ENCODE measurements around the gene STK24. TPM values are rescaled to one million over a fixed set of nuclear protein-coding genes. Genes with fewer than 3 reads are reported as not detected.

Gene STK24
- total and polyA plus RNA-seq, 10 of the 15 experiments (the other 5 are each of a cell fraction or from before 2014, with no cell fraction given): 7.5 to 115 (median 52.9) TPM

DNA sequence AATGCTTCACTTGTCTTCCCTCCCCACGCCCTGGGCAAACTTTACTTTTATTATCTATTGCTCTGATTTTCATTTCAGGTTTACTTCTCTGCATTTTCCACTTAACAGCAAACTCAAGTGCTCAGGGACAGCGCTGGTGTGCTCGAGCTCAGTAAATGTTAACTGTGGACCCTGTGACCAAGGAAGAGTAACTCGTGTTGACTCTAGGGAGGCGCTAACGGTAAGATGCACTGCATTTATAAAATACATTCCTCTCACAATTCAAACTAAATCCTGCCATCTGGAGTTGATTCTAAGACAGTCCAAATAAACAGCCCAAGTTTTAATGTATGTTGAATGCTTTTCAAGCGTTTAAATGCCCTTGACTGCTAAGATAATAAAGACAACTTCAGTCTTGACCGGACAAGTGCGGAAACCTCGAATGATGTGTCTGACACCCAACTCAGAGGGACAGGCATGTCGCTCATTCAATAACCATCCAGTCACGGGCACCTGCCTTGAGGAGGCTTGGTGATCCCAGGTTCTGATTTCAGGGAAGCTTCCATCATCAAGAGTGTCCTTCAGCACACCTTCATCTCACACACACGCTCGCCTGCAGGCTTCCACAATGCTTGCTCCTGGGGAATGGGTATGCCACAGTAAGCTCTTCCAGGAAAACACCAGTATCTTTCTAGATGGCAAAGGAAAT is 93.2 kb downstream of the STK24 start:
- Histone ChIP-seq H3K36me3 (ENCODE audit: control insufficient read depth in 2 of 2, insufficient read depth in 2 of 2, low read length in 1 of 2) (peaks cover 0 to 2% of the 10 kb centered on the region in 2 experiments; a peak in 2 of 4 replicates), H2AFZ (ENCODE audit: control insufficient read depth, low read depth, low read length) (no peak overlapping the region), H3K9ac (ENCODE audit: control insufficient read depth, insufficient read depth, low read length) (no peak overlapping the region), H3K79me2 (ENCODE audit: control insufficient read depth, insufficient read depth, low read length) (peaks cover 69% of the 10 kb centered on the region), H3K4me3 (no peak overlapping the region), H4K20me1 (ENCODE audit: control insufficient read depth, insufficient read depth) (no peaks in the 10 kb centered on the region; the same call in 1 of the 2 replicates), H3K4me2 (ENCODE audit: control insufficient read depth, insufficient read depth) (no peak overlapping the region), H3K27ac (ENCODE audit: control insufficient read depth, insufficient read depth) (peak overlapping the region; percentile 79; the same call in 1 of the 2 replicates), H3K27me3 (replicated peaks in 1 of 2; ENCODE audit: control insufficient read depth in 2 of 2, insufficient read depth in 2 of 2, low read length in 1 of 2) (no peaks in the 10 kb centered on the region), H3K4me1 (ENCODE audit: control insufficient read depth, insufficient read depth, low read length) (peaks cover 75% of the 10 kb centered on the region), H3K9me3 (replicated peaks; ENCODE audit: control insufficient read depth, insufficient read depth, low read length) (no peaks in the 10 kb centered on the region)
- intact Hi-C loops (cut with micrococcal nuclease; ENCODE audit: unreplicated experiment): no loop called here
- ChIA-PET CTCF (interaction anchor here (1.3 to 4.8 kb wide), 10 partner anchors 21 to 190 kb away, joined by 3 to 56 read pairs (median 7); no protein-coding TSS in a partner anchor), SMC1A (ENCODE audit: uncharacterized antibody, unreplicated experiment) (interaction anchor here (1.0 to 7.2 kb wide), 17 partner anchors 11 to 170 kb away, joined by 3 to 38 read pairs (median 4); no protein-coding TSS in a partner anchor), RAD21 (ENCODE audit: unreplicated experiment) (interaction anchor here (0.8 to 6.0 kb wide), 12 partner anchors 8 to 169 kb away, joined by 3 to 40 read pairs (median 4); no protein-coding TSS in a partner anchor), POLR2A (interaction anchor here (0.5 to 1.3 kb wide), 2 partner anchors 22 to 84 kb away, joined by 4 to 10 read pairs; no protein-coding TSS in a partner anchor)
- no peak for ATAC-seq
- FAIRE-seq: no peak
- BruUV-seq (replicated peaks): no TSS peak
- WGBS (ENCODE audit: insufficient coverage, insufficient replicate concordance, low lambda C conversion rate, missing lambda C conversion rate): 90% methylated on average over 14 of the region's 14 CpGs
- in situ Hi-C loops (cut with MboI): no loop called here
- no peak for DNase-seq (ENCODE audit: low read depth, low spot score)
- no peak for TF ChIP-seq BRCA1 (IDR thresholded peaks at IDR 0.05; ENCODE audit: low read depth, low read length)
- TF ChIP-seq ZNF207 (IDR thresholded peaks at IDR 0.05; ENCODE audit: borderline replicate concordance): no peak
- no peak for TF ChIP-seq BHLHE40 (IDR thresholded peaks at IDR 0.05; ENCODE audit: borderline replicate concordance in 1 of 2, low read depth in 2 of 2, low read length in 1 of 2)
- TF ChIP-seq, protein P1, sequence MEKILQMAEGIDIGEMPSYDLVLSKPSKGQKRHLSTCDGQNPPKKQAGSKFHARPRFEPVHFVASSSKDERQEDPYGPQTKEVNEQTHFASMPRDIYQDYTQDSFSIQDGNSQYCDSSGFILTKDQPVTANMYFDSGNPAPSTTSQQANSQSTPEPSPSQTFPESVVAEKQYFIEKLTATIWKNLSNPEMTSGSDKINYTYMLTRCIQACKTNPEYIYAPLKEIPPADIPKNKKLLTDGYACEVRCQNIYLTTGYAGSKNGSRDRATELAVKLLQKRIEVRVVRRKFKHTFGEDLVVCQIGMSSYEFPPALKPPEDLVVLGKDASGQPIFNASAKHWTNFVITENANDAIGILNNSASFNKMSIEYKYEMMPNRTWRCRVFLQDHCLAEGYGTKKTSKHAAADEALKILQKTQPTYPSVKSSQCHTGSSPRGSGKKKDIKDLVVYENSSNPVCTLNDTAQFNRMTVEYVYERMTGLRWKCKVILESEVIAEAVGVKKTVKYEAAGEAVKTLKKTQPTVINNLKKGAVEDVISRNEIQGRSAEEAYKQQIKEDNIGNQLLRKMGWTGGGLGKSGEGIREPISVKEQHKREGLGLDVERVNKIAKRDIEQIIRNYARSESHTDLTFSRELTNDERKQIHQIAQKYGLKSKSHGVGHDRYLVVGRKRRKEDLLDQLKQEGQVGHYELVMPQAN (conservative IDR thresholded peaks at IDR 0.05): no peak
- no peak for TF ChIP-seq RFX5 (IDR thresholded peaks at IDR 0.05; ENCODE audit: low read depth, low read length)
- TF ChIP-seq RCOR1 (conservative IDR thresholded peaks at IDR 0.05; ENCODE audit: low read depth, low read length): no peak
- TF ChIP-seq, protein P2, sequence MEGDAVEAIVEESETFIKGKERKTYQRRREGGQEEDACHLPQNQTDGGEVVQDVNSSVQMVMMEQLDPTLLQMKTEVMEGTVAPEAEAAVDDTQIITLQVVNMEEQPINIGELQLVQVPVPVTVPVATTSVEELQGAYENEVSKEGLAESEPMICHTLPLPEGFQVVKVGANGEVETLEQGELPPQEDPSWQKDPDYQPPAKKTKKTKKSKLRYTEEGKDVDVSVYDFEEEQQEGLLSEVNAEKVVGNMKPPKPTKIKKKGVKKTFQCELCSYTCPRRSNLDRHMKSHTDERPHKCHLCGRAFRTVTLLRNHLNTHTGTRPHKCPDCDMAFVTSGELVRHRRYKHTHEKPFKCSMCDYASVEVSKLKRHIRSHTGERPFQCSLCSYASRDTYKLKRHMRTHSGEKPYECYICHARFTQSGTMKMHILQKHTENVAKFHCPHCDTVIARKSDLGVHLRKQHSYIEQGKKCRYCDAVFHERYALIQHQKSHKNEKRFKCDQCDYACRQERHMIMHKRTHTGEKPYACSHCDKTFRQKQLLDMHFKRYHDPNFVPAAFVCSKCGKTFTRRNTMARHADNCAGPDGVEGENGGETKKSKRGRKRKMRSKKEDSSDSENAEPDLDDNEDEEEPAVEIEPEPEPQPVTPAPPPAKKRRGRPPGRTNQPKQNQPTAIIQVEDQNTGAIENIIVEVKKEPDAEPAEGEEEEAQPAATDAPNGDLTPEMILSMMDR (IDR thresholded peaks at IDR 0.05 in 2 of 3, conservative IDR thresholded peaks at IDR 0.05 in 1 of 3; ENCODE audit: control insufficient read depth in 2 of 3, extremely low read depth in 1 of 3, insufficient read depth in 1 of 3, low read depth in 3 of 3, low read length in 3 of 3): no peak
- TF ChIP-seq HDAC6 (IDR thresholded peaks at IDR 0.05; ENCODE audit: unreplicated experiment): no peak
- no peak for TF ChIP-seq CBX3 (IDR thresholded peaks at IDR 0.05; ENCODE audit: borderline replicate concordance, low read depth)
- no peak for TF ChIP-seq CHD4 (IDR thresholded peaks at IDR 0.05)
- TF ChIP-seq MYC (IDR thresholded peaks at IDR 0.05; ENCODE audit: insufficient read depth, insufficient read length, insufficient replicate concordance, low read length, severe bottlenecking): no peak
- no peak for TF ChIP-seq YBX1 (IDR thresholded peaks at IDR 0.05)
- no peak for TF ChIP-seq NFIC (IDR thresholded peaks at IDR 0.05; ENCODE audit: low read depth, low read length)
- TF ChIP-seq MXI1 (IDR thresholded peaks at IDR 0.05; ENCODE audit: low read depth, low read length): no peak
- no peak for TF ChIP-seq SUPT20H (IDR thresholded peaks at IDR 0.05; ENCODE audit: borderline replicate concordance, control insufficient read depth, low read depth, low read length)
- no peak for TF ChIP-seq EP300 (IDR thresholded peaks at IDR 0.05; ENCODE audit: borderline replicate concordance in 1 of 2, control insufficient read depth in 1 of 2, low read depth in 2 of 2, low read length in 2 of 2)
- no peak for TF ChIP-seq BMI1 (IDR thresholded peaks at IDR 0.05; ENCODE audit: borderline replicate concordance)
